Amniotic stem cell (primary cell): ENCODE data around the gene CR1.
"Not testable (repeated sequence)": the region's sequence is repeated elsewhere in the genome, so short reads cannot be mapped to it uniquely, and the experiment has no call there.

Source experiments
- DNase-seq: peaks from one replicate; lab custom pipeline; 2025; lab: John Stamatoyannopoulos, UW

CR1 gene

GRCh38 chr1:207503950-207504349 lies 8.0 kb downstream of the CR1 start:
- DNase-seq, result no peak

GRCh38 chr1:207504438-207504837 lies 8.5 kb downstream of the CR1 start:
- no peak for DNase-seq

GRCh38 chr1:207510444-207510843 lies 14.5 kb downstream of the CR1 start:
- no peak for DNase-seq

- no peak for DNase-seq
Observed at GRCh38 chr1:207514890-207515289, 18.9 kb downstream of the CR1 start.

- DNase-seq, result no peak
Observed at GRCh38 chr1:207516729-207517128, 20.8 kb downstream of the CR1 start.

GRCh38 chr1:207518608-207519236 lies 22.8 kb downstream of the CR1 start:
- no peak for DNase-seq

- no peak for DNase-seq
Observed at GRCh38 chr1:207519505-207520399, 23.8 kb downstream of the CR1 start.

- not testable (repeated sequence) for DNase-seq
Observed at GRCh38 chr1:207520400-207521345, 24.7 kb downstream of the CR1 start.

GRCh38 chr1:207525239-207525638 lies 29.3 kb downstream of the CR1 start:
- DNase-seq, result not testable (repeated sequence)

GRCh38 chr1:207528401-207528800 lies 32.4 kb downstream of the CR1 start:
- DNase-seq, result not testable (repeated sequence)

GRCh38 chr1:207536263-207536662 lies 40.3 kb downstream of the CR1 start:
- DNase-seq, result not testable (repeated sequence)

GRCh38 chr1:207546677-207547357 lies 50.9 kb downstream of the CR1 start:
- not testable (repeated sequence) for DNase-seq

GRCh38 chr1:207554823-207555222 lies 58.9 kb downstream of the CR1 start:
- not testable (repeated sequence) for DNase-seq

- DNase-seq, result no peak
Observed at GRCh38 chr1:207565546-207566468, 69.8 kb downstream of the CR1 start.

- not testable (repeated sequence) for DNase-seq
Observed at GRCh38 chr1:207571926-207572325, 76.0 kb downstream of the CR1 start.

- DNase-seq, result not testable (repeated sequence)
Observed at GRCh38 chr1:207573074-207573473, 77.1 kb downstream of the CR1 start.

- DNase-seq, result not testable (repeated sequence)
Observed at GRCh38 chr1:207575381-207575780, 79.4 kb downstream of the CR1 start.

- DNase-seq, result no peak
Observed at GRCh38 chr1:207578796-207579435, 83.0 kb downstream of the CR1 start.

GRCh38 chr1:207579436-207579799 lies 83.5 kb downstream of the CR1 start:
- DNase-seq, result peak; percentile 44
